HG02870 (cell line): ENCODE results near the gene UBQLNL.

Experiments
- ATAC-seq: cut with Tn5 transposase; IDR thresholded peaks from one replicate; pipeline ENCODE4 v1.9.1; 2021; ENCODE audit warnings: mild to moderate bottlenecking, moderate library complexity; ENCODE audit not compliant: unreplicated experiment

The UBQLNL gene

GRCh38 chr11:5516599-5516998, at the start of gene UBQLNL:
UBQLNL (minus strand) TSS chr11:5516699; CDS start chr11:5516441, 258 bp downstream.
- ATAC-seq = no peak

- no peak for ATAC-seq
Measured at GRCh38 chr11:5564259-5565019, 47.9 kb upstream of the UBQLNL start.

- no peak for ATAC-seq
Measured at GRCh38 chr11:5557751-5558150, 41.3 kb upstream of the UBQLNL start.

GRCh38 chr11:5556596-5557188, 40.2 kb upstream of the UBQLNL start:
- ATAC-seq = no peak

- ATAC-seq = no peak
Measured at GRCh38 chr11:5553343-5553742, 36.8 kb upstream of the UBQLNL start.

- no peak for ATAC-seq
Measured at GRCh38 chr11:5550440-5551095, 34.1 kb upstream of the UBQLNL start.

GRCh38 chr11:5548440-5548839, 31.9 kb upstream of the UBQLNL start, which contains the start of gene OR52H1:
OR52H1 (minus strand) TSS chr11:5548540; CDS start chr11:5545505, 3,035 bp downstream.
- ATAC-seq = no peak

- no peak for ATAC-seq
Measured at GRCh38 chr11:5547982-5548381, 31.5 kb upstream of the UBQLNL start.

- ATAC-seq = no peak
Measured at GRCh38 chr11:5546457-5546856, 30.0 kb upstream of the UBQLNL start.

- ATAC-seq = no peak
Measured at GRCh38 chr11:5541427-5541826, 24.9 kb upstream of the UBQLNL start.

GRCh38 chr11:5536482-5536881, 20.0 kb upstream of the UBQLNL start:
- ATAC-seq = no peak

- ATAC-seq = no peak
Measured at GRCh38 chr11:5534046-5534445, 17.5 kb upstream of the UBQLNL start.

GRCh38 chr11:5531053-5531831, 14.7 kb upstream of the UBQLNL start:
- no peak for ATAC-seq

- ATAC-seq = no peak
Measured at GRCh38 chr11:5528495-5528894, 12.0 kb upstream of the UBQLNL start.

GRCh38 chr11:5527716-5528115, 11.2 kb upstream of the UBQLNL start:
- ATAC-seq = no peak

GRCh38 chr11:5524756-5525155, 8.3 kb upstream of the UBQLNL start:
- ATAC-seq = no peak

- ATAC-seq = no peak
Measured at GRCh38 chr11:5522308-5522707, 5.8 kb upstream of the UBQLNL start.

GRCh38 chr11:5521540-5521939, 5.0 kb upstream of the UBQLNL start:
- ATAC-seq = no peak

- ATAC-seq = no peak
Measured at GRCh38 chr11:5514841-5515240, 1.7 kb downstream of the UBQLNL start.

GRCh38 chr11:5509803-5510202, 6.7 kb downstream of the UBQLNL start, which contains the start of gene UBQLN3:
UBQLN3 (minus strand) TSS chr11:5509957; CDS start chr11:5509558, 399 bp downstream.
- no peak for ATAC-seq

- no peak for ATAC-seq
Measured at GRCh38 chr11:5508605-5509004, 7.9 kb downstream of the UBQLNL start.
